ACHN (cell line): Measurements from ENCODE around the gene DNAH12.
"Not testable (repeated sequence)": the region's sequence is repeated elsewhere in the genome, so short reads cannot be mapped to it uniquely, and the experiment has no call there.

Experiments
- DNase-seq: peaks from one replicate; pipeline ENCODE4 v3.0.0-alpha.2; 2015
- in situ Hi-C: cut with HindIII; loops from 2 replicates; pipeline ENCODE4 v1.10.0; 2017; ENCODE audit warnings: low sequenced_read_pairs, low pct_ligation_motif_present, low pct_unique_long_range_greater_than_20kb

Gene DNAH12

GRCh38 chr3:57545636-57546268, 1.6 kb upstream of the DNAH12 start:
- in situ Hi-C loops = no loop called here
- DNase-seq = no peak

- in situ Hi-C loops = no loop called here
- no peak for DNase-seq
These were observed 5.7 kb downstream of the DNAH12 start for GRCh38 chr3:57538465-57538864.

- peak; percentile 7 for DNase-seq
These were observed 14.0 kb downstream of the DNAH12 start for GRCh38 chr3:57530071-57530608.

GRCh38 chr3:57518276-57518915, 25.7 kb downstream of the DNAH12 start:
- in situ Hi-C loops = no loop called here
- no peak for DNase-seq

More at GRCh38 chr3:57530071-57530608, 14.0 kb downstream of the DNAH12 start:
- in situ Hi-C loops = no loop called here

GRCh38 chr3:57512166-57512565, 32.0 kb downstream of the DNAH12 start:
- DNase-seq = no peak
- in situ Hi-C loops = no loop called here

- in situ Hi-C loops = no loop called here
These were observed 38.2 kb downstream of the DNAH12 start for GRCh38 chr3:57505901-57506300.

GRCh38 chr3:57500506-57500905, 43.6 kb downstream of the DNAH12 start:
- no peak for DNase-seq
- in situ Hi-C loops = no loop called here

More at GRCh38 chr3:57505901-57506300, 38.2 kb downstream of the DNAH12 start:
- DNase-seq = no peak

GRCh38 chr3:57497904-57498303, 46.2 kb downstream of the DNAH12 start:
- DNase-seq = no peak
- in situ Hi-C loops = no loop called here

GRCh38 chr3:57484563-57484962, 59.6 kb downstream of the DNAH12 start:
- in situ Hi-C loops = no loop called here
- DNase-seq = no peak

GRCh38 chr3:57477193-57477592, 67.0 kb downstream of the DNAH12 start:
- DNase-seq, in situ Hi-C loops: not testable (repeated sequence)

GRCh38 chr3:57464801-57465200, 79.3 kb downstream of the DNAH12 start:
- in situ Hi-C loops = no loop called here
- DNase-seq = peak; percentile 15

- DNase-seq = no peak
- in situ Hi-C loops = no loop called here
These were observed 80.1 kb downstream of the DNAH12 start for GRCh38 chr3:57464011-57464410.

- no peak for DNase-seq
- in situ Hi-C loops = no loop called here
These were observed 92.8 kb downstream of the DNAH12 start for GRCh38 chr3:57451150-57451846.

GRCh38 chr3:57449276-57449847, 94.8 kb downstream of the DNAH12 start:
- in situ Hi-C loops, DNase-seq: not testable (repeated sequence)

GRCh38 chr3:57448489-57448888, 95.7 kb downstream of the DNAH12 start:
- DNase-seq, in situ Hi-C loops: not testable (repeated sequence)

- peak; percentile 26 for DNase-seq
- in situ Hi-C loops = no loop called here
These were observed 97.8 kb downstream of the DNAH12 start for GRCh38 chr3:57446318-57446841.

GRCh38 chr3:57444469-57444868, 99.7 kb downstream of the DNAH12 start:
- no peak for DNase-seq
- in situ Hi-C loops = no loop called here

GRCh38 chr3:57440144-57440543, 104.0 kb downstream of the DNAH12 start:
- in situ Hi-C loops = not testable (repeated sequence)

GRCh38 chr3:57438460-57438859, 105.7 kb downstream of the DNAH12 start:
- DNase-seq, in situ Hi-C loops: not testable (repeated sequence)

More at GRCh38 chr3:57440144-57440543, 104.0 kb downstream of the DNAH12 start:
- DNase-seq = not testable (repeated sequence)
